SK-N-SH treated with all-trans-retinoic acid at 6 μM for 48 hours (cell line): ENCODE data around the gene PFN1.

Source experiments
- ARNTL ChIP-seq: fragments of 450-650 bp; formaldehyde crosslinking; IDR thresholded peaks from 2 replicates; pipeline ENCODE4 v1.5.0; 2020; ENCODE audit warnings: low read depth, mild to moderate bottlenecking, moderate library complexity, borderline replicate concordance
- BACH2 ChIP-seq: fragments of 250-450 bp; sonication (Bioruptor Pico); IDR thresholded peaks from 2 replicates; pipeline ENCODE4 v1.9.0; 2021; ENCODE audit warnings: mild to moderate bottlenecking, borderline replicate concordance
- CSDC2 ChIP-seq: fragments of 250-450 bp; sonication (Bioruptor Pico); IDR thresholded peaks from 2 replicates; pipeline ENCODE4 v1.5.0; 2020; ENCODE audit warnings: mild to moderate bottlenecking, moderate library complexity
- PATZ1 ChIP-seq: fragments of 250-450 bp; sonication (Bioruptor Pico); IDR thresholded peaks from 2 replicates; pipeline ENCODE4 v1.8.0; 2020; ENCODE audit warnings: mild to moderate bottlenecking, moderate library complexity, borderline replicate concordance
- POU6F1 ChIP-seq: fragments of 250-450 bp; sonication (Bioruptor Pico); IDR thresholded peaks from 2 replicates; pipeline ENCODE4 v1.8.0; 2021; ENCODE audit warnings: low read depth, mild to moderate bottlenecking, moderate library complexity, borderline replicate concordance
- RARB ChIP-seq: fragments of 250-450 bp; sonication (Bioruptor Pico); IDR thresholded peaks from 2 replicates; pipeline ENCODE4 v1.8.0; 2021; ENCODE audit warnings: mild to moderate bottlenecking, moderate library complexity
- ZNF8 ChIP-seq: fragments of 450-650 bp; formaldehyde crosslinking; IDR thresholded peaks from 2 replicates; pipeline ENCODE4 v1.5.0; 2020; ENCODE audit warnings: mild to moderate bottlenecking, moderate library complexity

DNA sequence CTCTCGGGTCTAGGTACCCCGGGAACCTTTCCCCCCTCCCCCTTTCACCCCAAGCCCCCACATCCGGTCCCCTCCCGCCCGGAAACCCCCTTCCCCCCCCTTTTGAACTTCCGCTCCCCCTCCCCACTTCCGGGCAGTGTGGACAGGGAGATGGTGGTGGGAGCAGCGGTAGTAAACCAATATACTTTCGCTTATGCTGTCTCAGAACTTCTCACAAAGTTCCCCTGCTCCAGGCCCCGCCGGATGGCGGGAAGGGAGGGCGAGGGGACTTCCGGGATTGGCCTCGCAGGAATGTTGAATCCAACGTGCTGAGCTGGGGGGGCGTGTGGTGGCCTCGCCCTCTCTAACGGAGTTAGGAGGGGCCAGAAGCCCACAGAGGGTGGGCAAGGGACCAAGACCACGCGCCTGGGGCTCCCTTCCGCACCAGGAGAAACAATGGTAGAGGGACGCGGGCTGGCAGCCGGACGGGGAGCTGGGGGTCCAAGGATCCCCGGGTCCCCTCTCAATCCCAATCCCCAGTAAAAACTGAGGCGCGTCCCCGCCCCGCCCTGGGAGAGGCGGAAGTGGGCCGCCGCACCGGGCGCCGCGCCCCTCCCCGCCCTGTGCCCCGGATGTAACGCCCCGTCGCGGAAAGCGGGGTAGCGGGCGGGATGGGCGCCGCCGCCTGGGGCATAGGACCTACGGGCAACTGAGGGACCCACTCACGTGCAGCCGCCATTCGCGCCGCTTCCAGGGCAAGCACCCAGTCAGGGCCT is 742 bp downstream of the PFN1 start:
- TF ChIP-seq CSDC2 (no peak), BACH2 (CRISPR knock-in tag) (no peak), PATZ1 (0 out of 2 replicates have a peak, but pooled peaks have one; percentile 11), ZNF8 (no peak), ARNTL (CRISPR knock-in tag) (no peak), POU6F1 (CRISPR knock-in tag) (no peak), RARB (CRISPR knock-in tag) (no peak)
